Stimulated activated CD8-positive, alpha-beta memory T cell treated with anti-CD3 and anti-CD28 coated beads, Interleukin-15, amount 100 ng/mL, for 1 hour (primary cell): ENCODE measurements around the gene F7.
"Not testable (repeated sequence)": the region's sequence is repeated elsewhere in the genome, so short reads cannot be mapped to it uniquely, and the experiment has no call there.

Source experiments
- DNase-seq: peaks from one replicate; pipeline ENCODE4 v3.0.0-alpha.2; 2020; ENCODE audit warnings: low read depth

The F7 gene

GRCh38 chr13:113072376-113072775, 33.2 kb upstream of the F7 start:
- no peak for DNase-seq

- DNase-seq = no peak
Measured at GRCh38 chr13:113073942-113074341, 31.6 kb upstream of the F7 start.

GRCh38 chr13:113074401-113074800, 31.2 kb upstream of the F7 start:
- no peak for DNase-seq

- DNase-seq = no peak
Measured at GRCh38 chr13:113074876-113075275, 30.7 kb upstream of the F7 start.

- DNase-seq = no peak
Measured at GRCh38 chr13:113075711-113076110, 29.9 kb upstream of the F7 start.

GRCh38 chr13:113076681-113077401, 28.8 kb upstream of the F7 start:
- no peak for DNase-seq

- no peak for DNase-seq
Measured at GRCh38 chr13:113077566-113077952, 28.0 kb upstream of the F7 start.

GRCh38 chr13:113077953-113078901, 27.4 kb upstream of the F7 start:
- DNase-seq = no peak

- no peak for DNase-seq
Measured at GRCh38 chr13:113078902-113079780, 26.4 kb upstream of the F7 start.

- DNase-seq = not testable (repeated sequence)
Measured at GRCh38 chr13:113079781-113080080, 25.9 kb upstream of the F7 start.

GRCh38 chr13:113080361-113080831, 25.2 kb upstream of the F7 start:
- no peak for DNase-seq

GRCh38 chr13:113080901-113081521, 24.6 kb upstream of the F7 start:
- no peak for DNase-seq

GRCh38 chr13:113082198-113083021, 23.2 kb upstream of the F7 start:
- no peak for DNase-seq

GRCh38 chr13:113083022-113083373, 22.6 kb upstream of the F7 start:
- DNase-seq = no peak

GRCh38 chr13:113083402-113084061, 22.1 kb upstream of the F7 start:
- no peak for DNase-seq

GRCh38 chr13:113084094-113084942, 21.3 kb upstream of the F7 start:
- DNase-seq = no peak

GRCh38 chr13:113084943-113085540, 20.5 kb upstream of the F7 start:
- no peak for DNase-seq

- no peak for DNase-seq
Measured at GRCh38 chr13:113086031-113086750, 19.4 kb upstream of the F7 start.
